HG03442 (cell line): Measurements from ENCODE around the gene NR1H3.
A peak's percentile ranks its signal among the peaks of the same experiment; 100 is the strongest.

Experiments
- ATAC-seq: cut with Tn5 transposase; IDR thresholded peaks from one replicate; pipeline ENCODE4 v1.9.1; 2021; ENCODE audit warnings: mild to moderate bottlenecking, moderate library complexity; ENCODE audit not compliant: unreplicated experiment

The NR1H3 gene

GRCh38 chr11:47269002-47269828 lies 11.4 kb downstream of the NR1H3 start:
- peak; percentile 48 for ATAC-seq

GRCh38 chr11:47269829-47270305 lies 12.1 kb downstream of the NR1H3 start, which contains the start of gene MADD:
MADD (plus strand) TSS chr11:47270133.
- peak; percentile 65 for ATAC-seq

GRCh38 chr11:47270331-47271271 lies 12.8 kb downstream of the NR1H3 start:
- no peak for ATAC-seq

- no peak for ATAC-seq
These were observed 13.5 kb downstream of the NR1H3 start for GRCh38 chr11:47271328-47271727.

- no peak for ATAC-seq
These were observed 14.3 kb downstream of the NR1H3 start for GRCh38 chr11:47271961-47272661.

GRCh38 chr11:47272706-47273105 lies 14.9 kb downstream of the NR1H3 start:
- ATAC-seq, result no peak

- ATAC-seq, result no peak
These were observed 16.9 kb downstream of the NR1H3 start for GRCh38 chr11:47274495-47275235.

- ATAC-seq, result no peak
These were observed 19.1 kb downstream of the NR1H3 start for GRCh38 chr11:47276923-47277322.

- ATAC-seq, result no peak
These were observed 20.3 kb downstream of the NR1H3 start for GRCh38 chr11:47278058-47278457.

GRCh38 chr11:47278769-47279168 lies 21.0 kb downstream of the NR1H3 start:
- ATAC-seq, result no peak

GRCh38 chr11:47280099-47280498 lies 22.3 kb downstream of the NR1H3 start:
- no peak for ATAC-seq

- ATAC-seq, result no peak
These were observed 23.1 kb downstream of the NR1H3 start for GRCh38 chr11:47280860-47281259.

- no peak for ATAC-seq
These were observed 24.7 kb downstream of the NR1H3 start for GRCh38 chr11:47282462-47282861.

GRCh38 chr11:47284151-47284550 lies 26.4 kb downstream of the NR1H3 start:
- ATAC-seq, result no peak

- ATAC-seq, result no peak
These were observed 28.4 kb downstream of the NR1H3 start for GRCh38 chr11:47285969-47286770.

- ATAC-seq, result no peak
These were observed 30.3 kb downstream of the NR1H3 start for GRCh38 chr11:47288066-47288465.

- ATAC-seq, result no peak
These were observed 32.1 kb downstream of the NR1H3 start for GRCh38 chr11:47289856-47290255.

GRCh38 chr11:47295385-47295784 lies 37.6 kb downstream of the NR1H3 start:
- no peak for ATAC-seq

- ATAC-seq, result no peak
These were observed 38.2 kb downstream of the NR1H3 start for GRCh38 chr11:47296045-47296444.
